NCI-H1436 (cell line): ENCODE measurements around the gene PPP2R1A.

ENCODE experiments used
- DNase-seq: peaks from one replicate; lab custom pipeline; 2025; lab: John Stamatoyannopoulos, UW

Gene PPP2R1A

GRCh38 chr19:52189735-52190486 lies at the start of gene PPP2R1A:
TSS of gene PPP2R1A (plus strand) at chr19:52190052. CDS start at chr19:52190097, 45 bp downstream.
- peak; percentile 100 for DNase-seq

- DNase-seq = no peak
These were observed 48.6 kb upstream of the PPP2R1A start for GRCh38 chr19:52141203-52141602.

- DNase-seq = no peak
These were observed 47.8 kb upstream of the PPP2R1A start for GRCh38 chr19:52142001-52142595.

GRCh38 chr19:52148256-52148655 lies 41.6 kb upstream of the PPP2R1A start:
- no peak for DNase-seq

GRCh38 chr19:52155596-52156359 lies 34.1 kb upstream of the PPP2R1A start:
- DNase-seq = no peak

- no peak for DNase-seq
These were observed 19.5 kb upstream of the PPP2R1A start for GRCh38 chr19:52170304-52170703.

- DNase-seq = no peak
These were observed 19.0 kb upstream of the PPP2R1A start for GRCh38 chr19:52170863-52171320.

GRCh38 chr19:52171321-52172169 lies 18.3 kb upstream of the PPP2R1A start, which contains the start of gene ZNF836:
TSS of gene ZNF836 (minus strand) at chr19:52171621. CDS start at chr19:52168072, 3,549 bp downstream.
- DNase-seq = peak; percentile 93

- DNase-seq = no peak
These were observed 17.5 kb upstream of the PPP2R1A start for GRCh38 chr19:52172347-52172746.

GRCh38 chr19:52176574-52176973 lies 13.3 kb upstream of the PPP2R1A start:
- DNase-seq = no peak

GRCh38 chr19:52187407-52187806 lies 2.4 kb upstream of the PPP2R1A start:
- DNase-seq = no peak

GRCh38 chr19:52188822-52189734 lies 774 bp upstream of the PPP2R1A start:
- no peak for DNase-seq

GRCh38 chr19:52190487-52191293 lies 838 bp downstream of the PPP2R1A start:
- no peak for DNase-seq

GRCh38 chr19:52191389-52191788 lies 1.5 kb downstream of the PPP2R1A start:
- DNase-seq = no peak

- no peak for DNase-seq
These were observed 2.1 kb downstream of the PPP2R1A start for GRCh38 chr19:52191951-52192350.

- DNase-seq = no peak
These were observed 6.6 kb downstream of the PPP2R1A start for GRCh38 chr19:52196256-52196967.

GRCh38 chr19:52197964-52198363 lies 8.1 kb downstream of the PPP2R1A start:
- no peak for DNase-seq

- no peak for DNase-seq
These were observed 8.8 kb downstream of the PPP2R1A start for GRCh38 chr19:52198678-52199077.

- no peak for DNase-seq
These were observed 10.2 kb downstream of the PPP2R1A start for GRCh38 chr19:52200044-52200443.
